ENCODE measurements around the gene POLR2I. TPM values are rescaled to one million over a fixed set of nuclear protein-coding genes. Genes with fewer than 3 reads are reported as not detected.

The POLR2I gene
- total and polyA plus RNA-seq, 2 donors (not counting 1 experiment from before 2014, with no cell fraction given), result 33.4 to 39.1 TPM

GRCh38 chr19:36103040-36103626 is 11.5 kb downstream of the POLR2I start:
- Histone ChIP-seq H3K79me2 (ENCODE audit: control insufficient read depth, insufficient read depth, low read length) (no peaks in the 10 kb centered on the region), H3K4me1 (ENCODE audit: control insufficient read depth in 2 of 2, insufficient read depth in 2 of 2, low read length in 2 of 2) (no peaks in the 10 kb centered on the region), H3K27me3 (replicated peaks in 1 of 4; ENCODE audit: control extremely low read depth in 1 of 4, control insufficient read depth in 3 of 4, insufficient read depth in 4 of 4, low read length in 3 of 4) (no peaks in the 10 kb centered on the region), H3K9ac (ENCODE audit: low read length) (no peak overlapping the region), H4K20me1 (ENCODE audit: control insufficient read depth, insufficient read depth, low read length, poor library complexity, severe bottlenecking) (no peaks in the 10 kb centered on the region), H3K27ac (ENCODE audit: low read length in 2 of 2) (no peak overlapping the region), H3K36me3 (replicated peaks in 1 of 2; ENCODE audit: control extremely low read depth in 1 of 2, control insufficient read depth in 1 of 2, extremely low read depth in 1 of 2, insufficient read depth in 2 of 2, low read length in 1 of 2) (no peaks in the 10 kb centered on the region), H3K9me3 (ENCODE audit: control extremely low read depth in 1 of 3, control insufficient read depth in 2 of 3, insufficient read depth in 1 of 3, low read length in 2 of 3) (peaks cover 0 to 6% (median 0%) of the 10 kb centered on the region in 3 donors), H3K4me2 (replicated peaks; ENCODE audit: low read depth, low read length, poor library complexity, severe bottlenecking) (no peak overlapping the region), H2AFZ (ENCODE audit: insufficient read depth, low read depth, low read length, poor library complexity, severe bottlenecking) (no peak overlapping the region), H3K4me3 (ENCODE audit: control extremely low read depth in 1 of 5, extremely low read depth in 1 of 5, insufficient read depth in 1 of 5, low read depth in 2 of 5, low read length in 4 of 5) (no peak overlapping the region)
- ChIA-PET POLR2A (no interaction called here), CTCF (interaction anchor here (1.4 to 1.6 kb wide), 2 partner anchors 15 to 49 kb away, joined by 4 to 7 read pairs; partner anchors contain the start of gene THAP8)
- no peak overlapping the region for H3K4me3 Mint-ChIP-seq
- H3K27ac Mint-ChIP-seq, result no peak overlapping the region
- no peaks in the 10 kb centered on the region for H3K27me3 Mint-ChIP-seq
- WGBS (ENCODE audit: insufficient coverage), result 96% methylated on average over 24 of the region's 24 CpGs
- no peaks in the 10 kb centered on the region for H3K4me1 Mint-ChIP-seq
- DNase-seq (no peak), ATAC-seq (ENCODE audit: low read depth) (no peak)
- TF ChIP-seq CTCF (IDR thresholded peaks at IDR 0.05), result no peak
- no peak for TF ChIP-seq EZH2 (IDR thresholded peaks at IDR 0.05; ENCODE audit: borderline replicate concordance, insufficient read depth, low read depth, low read length, poor library complexity, severe bottlenecking)
- H3K9me3 Mint-ChIP-seq (ENCODE audit: insufficient read depth), result no peaks in the 10 kb centered on the region
- intact Hi-C loops (cut with micrococcal nuclease), result no loop called here

- no peaks in the 10 kb centered on the region for H3K4me1 ChIP-seq (ENCODE audit: control insufficient read depth in 2 of 2, insufficient read depth in 2 of 2, low read length in 2 of 2)
- no peak overlapping the region for H3K9ac ChIP-seq (ENCODE audit: low read length)
- TF ChIP-seq EZH2 (IDR thresholded peaks at IDR 0.05; ENCODE audit: borderline replicate concordance, insufficient read depth, low read depth, low read length, poor library complexity, severe bottlenecking) (no peak), CTCF (IDR thresholded peaks at IDR 0.05) (no peak)
- H3K79me2 ChIP-seq (ENCODE audit: control insufficient read depth, insufficient read depth, low read length), result no peaks in the 10 kb centered on the region
- CTCF ChIA-PET, result no interaction called here
- H3K27ac ChIP-seq (ENCODE audit: low read length in 2 of 2), result no peak overlapping the region
- no peaks in the 10 kb centered on the region for H3K4me1 Mint-ChIP-seq
- no peaks in the 10 kb centered on the region for H3K27me3 ChIP-seq (replicated peaks in 1 of 4; ENCODE audit: control extremely low read depth in 1 of 4, control insufficient read depth in 3 of 4, insufficient read depth in 4 of 4, low read length in 3 of 4)
- H3K4me2 ChIP-seq (replicated peaks; ENCODE audit: low read depth, low read length, poor library complexity, severe bottlenecking), result no peak overlapping the region
- DNase-seq, result no peak
- 95% methylated on average over 27 of the region's 27 CpGs for WGBS (ENCODE audit: insufficient coverage)
- POLR2A ChIA-PET, result interaction anchor here (0.6 kb wide), 1 partner anchor 83 kb away, joined by 4 read pairs; no protein-coding TSS in a partner anchor
- no peaks in the 10 kb centered on the region for H4K20me1 ChIP-seq (ENCODE audit: control insufficient read depth, insufficient read depth, low read length, poor library complexity, severe bottlenecking)
- no peaks in the 10 kb centered on the region for H3K9me3 ChIP-seq (ENCODE audit: control extremely low read depth in 1 of 3, control insufficient read depth in 2 of 3, insufficient read depth in 1 of 3, low read length in 2 of 3)
- H3K27me3 Mint-ChIP-seq, result no peaks in the 10 kb centered on the region
- intact Hi-C loops (cut with micrococcal nuclease), result no loop called here
- H3K36me3 ChIP-seq (replicated peaks in 1 of 2; ENCODE audit: control extremely low read depth in 1 of 2, control insufficient read depth in 1 of 2, extremely low read depth in 1 of 2, insufficient read depth in 2 of 2, low read length in 1 of 2), result no peaks in the 10 kb centered on the region
- no peak overlapping the region for H2AFZ ChIP-seq (ENCODE audit: insufficient read depth, low read depth, low read length, poor library complexity, severe bottlenecking)
- ATAC-seq (ENCODE audit: low read depth), result no peak
- H3K9me3 Mint-ChIP-seq (ENCODE audit: insufficient read depth), result no peaks in the 10 kb centered on the region
- H3K4me3 ChIP-seq (ENCODE audit: control extremely low read depth in 1 of 5, extremely low read depth in 1 of 5, insufficient read depth in 1 of 5, low read depth in 2 of 5, low read length in 4 of 5), result no peak overlapping the region
- no peak overlapping the region for H3K27ac Mint-ChIP-seq
- no peak overlapping the region for H3K4me3 Mint-ChIP-seq
Observed at GRCh38 chr19:36101550-36102327, 12.9 kb downstream of the POLR2I start.
